ENCODE measurements around the gene SRGAP2C. TPM values are rescaled to one million over a fixed set of nuclear protein-coding genes. Genes with fewer than 3 reads are reported as not detected.
"Not testable (repeated sequence)": the region's sequence is repeated elsewhere in the genome, so short reads cannot be mapped to it uniquely, and the experiment has no call there.

Gene SRGAP2C
- polyA plus RNA-seq, 3 donors = 1.8 to 7.5 (median 2.8) TPM

DNA sequence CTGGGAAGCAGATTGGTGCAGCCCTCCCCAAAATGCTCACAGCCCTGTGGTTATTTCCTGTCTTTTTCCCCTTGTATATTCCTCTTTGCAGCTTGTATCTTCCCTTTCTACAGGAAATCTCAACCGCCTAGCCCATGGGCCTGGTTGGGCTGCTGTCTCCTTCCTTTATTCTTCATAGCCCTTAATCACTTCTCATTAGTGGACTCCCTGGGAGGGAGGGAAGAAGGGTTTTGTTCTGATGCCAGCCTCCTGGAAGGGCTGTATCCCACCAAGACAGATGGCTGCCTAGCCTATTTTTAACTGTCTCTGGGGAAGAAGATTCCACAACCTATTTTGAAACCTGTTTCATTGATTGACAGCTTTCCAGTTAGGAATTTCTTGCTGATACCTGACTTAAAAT, 31.9 kb downstream of the SRGAP2C start:
- H3K27ac ChIP-seq (ENCODE audit: low read depth, low read length) = not testable (repeated sequence)
- no CpG with 5 or more reads among the region's 1 CpG for WGBS, 3 donors

DNA sequence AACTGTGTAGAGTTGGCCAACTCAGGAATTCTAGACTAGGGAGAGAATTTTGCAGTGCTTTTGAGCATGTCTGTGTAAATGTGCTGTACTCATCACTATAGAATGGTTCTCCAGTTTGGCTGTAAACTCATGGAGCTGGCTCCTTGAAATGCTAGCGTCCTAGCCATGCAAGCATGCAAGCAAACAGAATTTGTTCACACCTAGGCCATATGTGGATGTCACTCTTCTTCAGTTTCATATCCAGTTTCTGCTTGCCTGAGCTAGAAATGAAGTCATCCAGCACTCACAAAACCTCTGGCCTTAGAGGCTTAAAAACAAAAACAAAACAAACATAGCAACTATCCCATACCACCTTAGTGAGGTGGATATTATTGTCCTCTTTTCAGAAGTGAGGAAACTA, 37.0 kb downstream of the SRGAP2C start:
- 90 to 100% (median 90%) methylated on average over 1 of the region's 1 CpG for WGBS, 3 donors

DNA sequence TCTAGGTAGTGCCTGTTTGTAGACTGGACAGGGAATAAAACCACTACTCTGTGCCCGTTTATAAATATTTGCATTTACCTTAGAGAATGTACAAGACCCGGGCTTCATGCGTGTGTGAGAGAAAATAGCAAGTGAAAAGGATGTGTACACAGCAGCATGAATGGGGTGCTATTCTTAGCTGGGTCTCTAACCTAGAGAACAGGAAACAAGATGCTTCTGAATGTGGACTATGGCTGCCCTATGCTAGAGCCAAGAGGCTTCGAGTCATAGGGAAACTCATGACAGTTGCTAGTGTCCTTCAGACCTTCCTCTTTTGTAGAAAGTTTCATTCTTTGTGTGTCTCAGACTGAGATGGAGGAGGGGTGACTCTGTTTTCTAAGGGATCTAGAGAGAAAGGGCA, 39.9 kb downstream of the SRGAP2C start:
- WGBS, 3 donors = 31 to 49% (median 40%) methylated on average over 3 of the region's 4 CpGs
- H3K27ac ChIP-seq (ENCODE audit: low read depth, low read length) = not testable (repeated sequence)

More for the DNA sequence above, 37.0 kb downstream of the SRGAP2C start:
- not testable (repeated sequence) for H3K27ac ChIP-seq (ENCODE audit: low read depth, low read length)

DNA sequence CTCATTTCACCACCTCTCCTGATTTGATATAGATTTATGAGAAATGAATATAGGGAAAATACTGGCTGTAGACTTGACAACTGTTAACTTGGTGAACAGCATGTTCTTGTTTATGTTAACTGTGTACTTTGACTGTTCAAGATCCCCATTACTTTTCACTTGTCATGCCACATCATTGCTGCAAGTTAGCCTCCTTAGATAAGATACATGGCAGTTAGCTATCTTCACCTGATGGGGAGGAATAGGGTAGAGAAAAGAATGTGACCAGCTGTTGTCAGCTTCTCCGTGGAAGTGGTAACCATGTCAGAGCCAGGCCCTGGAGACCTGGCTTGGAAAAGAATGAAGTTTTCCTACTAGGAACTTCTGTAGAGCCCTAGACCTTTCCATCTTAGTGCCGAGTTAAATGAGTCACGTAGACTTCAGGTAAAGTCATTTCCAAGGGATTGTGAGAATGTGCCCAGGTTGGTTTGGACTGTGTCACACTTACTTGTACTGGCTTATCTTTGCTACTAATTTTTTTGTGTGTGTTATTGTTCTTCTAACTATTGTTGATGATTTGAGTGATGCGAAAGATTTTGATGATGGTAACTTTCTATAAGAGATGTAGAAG, 41.6 kb downstream of the SRGAP2C start:
- not testable (repeated sequence) for H3K27ac ChIP-seq (ENCODE audit: low read depth, low read length)
- 93 to 95% (median 94%) methylated on average over 2 of the region's 4 CpGs for WGBS, 3 donors

DNA sequence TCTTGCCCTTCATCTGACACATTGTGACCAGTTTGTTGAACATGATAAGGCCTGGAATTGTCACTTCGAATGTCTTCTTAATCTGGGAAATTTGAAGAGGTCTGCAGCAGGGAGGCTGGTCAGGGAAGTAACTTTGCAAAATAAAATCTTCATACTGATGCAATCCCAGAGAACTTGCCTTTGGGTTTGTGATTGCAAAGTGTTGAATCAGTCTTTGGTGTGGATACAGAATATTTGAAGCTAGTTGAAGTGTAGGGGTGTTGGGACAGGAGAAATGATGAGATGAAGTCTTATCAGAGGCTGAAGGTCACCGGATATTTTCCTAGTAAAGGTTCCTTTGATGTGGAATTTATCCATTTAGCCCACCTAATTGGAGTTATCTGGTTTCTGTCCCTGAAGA, 42.1 kb downstream of the SRGAP2C start:
- H3K27ac ChIP-seq (ENCODE audit: low read depth, low read length) = not testable (repeated sequence)
- WGBS, 3 donors = 83 to 86% (median 83%) methylated on average over 1 of the region's 2 CpGs

DNA sequence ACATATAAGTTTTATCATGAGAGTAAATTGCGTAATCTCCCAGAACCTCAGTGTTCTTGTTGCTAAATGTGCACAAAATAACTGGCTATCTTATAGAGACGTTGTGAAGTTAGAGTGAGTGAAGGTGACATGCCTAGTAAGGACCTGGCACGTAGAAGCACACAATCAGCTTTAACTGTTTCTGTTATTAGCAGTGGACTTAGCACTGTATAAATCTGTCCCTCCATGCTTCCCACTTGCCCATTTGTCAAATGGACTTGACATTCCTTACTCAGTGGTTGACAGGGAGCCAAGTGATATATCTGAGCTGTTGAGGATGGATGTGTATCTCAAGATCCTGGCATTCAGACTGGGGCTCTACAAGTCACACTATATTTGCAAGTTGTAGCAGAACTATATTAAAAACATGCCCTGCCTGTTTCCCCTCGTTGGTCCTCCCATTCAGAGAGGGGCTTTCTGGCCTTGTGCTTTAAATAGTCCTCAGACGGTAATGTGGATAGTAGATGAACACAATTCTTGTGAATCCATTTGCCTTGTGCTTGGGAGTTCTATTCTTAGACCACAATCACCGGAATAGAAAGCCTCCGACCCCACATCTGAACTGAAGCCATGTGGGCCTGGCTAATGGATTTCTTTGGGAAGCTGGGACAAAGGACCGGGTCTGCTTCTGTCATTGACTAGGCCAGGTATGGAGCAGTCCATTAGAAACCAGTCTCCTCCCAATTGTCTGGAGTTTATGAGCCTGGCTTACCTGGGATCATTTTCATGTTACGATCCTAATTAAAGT, 43.0 kb downstream of the SRGAP2C start:
- H3K27ac ChIP-seq (ENCODE audit: low read depth, low read length) = not testable (repeated sequence)
- WGBS, 3 donors = 64 to 83% (median 74%) methylated on average over 1 to 4 of the region's 9 CpGs

DNA sequence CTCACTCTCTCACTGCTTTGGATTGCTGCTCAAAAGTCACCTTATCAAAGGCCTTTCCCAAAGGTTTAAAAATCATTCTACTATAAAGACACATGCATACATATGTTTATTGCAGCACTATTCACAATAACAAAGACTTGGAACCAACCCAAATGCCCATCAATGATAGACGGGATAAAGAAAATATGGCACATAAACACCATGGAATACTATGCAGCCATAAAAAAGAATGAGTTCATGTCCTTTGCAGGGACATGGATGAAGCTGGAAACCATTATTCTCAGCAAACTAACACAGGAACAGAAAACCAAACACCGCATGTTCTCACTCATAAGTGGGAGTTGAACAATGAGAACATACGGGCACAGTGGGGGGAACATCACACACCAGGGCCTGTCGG, 45.9 kb downstream of the SRGAP2C start:
- 75 to 79% (median 76%) methylated on average over 1 of the region's 4 CpGs for WGBS, 3 donors
- not testable (repeated sequence) for H3K27ac ChIP-seq (ENCODE audit: low read depth, low read length)

DNA sequence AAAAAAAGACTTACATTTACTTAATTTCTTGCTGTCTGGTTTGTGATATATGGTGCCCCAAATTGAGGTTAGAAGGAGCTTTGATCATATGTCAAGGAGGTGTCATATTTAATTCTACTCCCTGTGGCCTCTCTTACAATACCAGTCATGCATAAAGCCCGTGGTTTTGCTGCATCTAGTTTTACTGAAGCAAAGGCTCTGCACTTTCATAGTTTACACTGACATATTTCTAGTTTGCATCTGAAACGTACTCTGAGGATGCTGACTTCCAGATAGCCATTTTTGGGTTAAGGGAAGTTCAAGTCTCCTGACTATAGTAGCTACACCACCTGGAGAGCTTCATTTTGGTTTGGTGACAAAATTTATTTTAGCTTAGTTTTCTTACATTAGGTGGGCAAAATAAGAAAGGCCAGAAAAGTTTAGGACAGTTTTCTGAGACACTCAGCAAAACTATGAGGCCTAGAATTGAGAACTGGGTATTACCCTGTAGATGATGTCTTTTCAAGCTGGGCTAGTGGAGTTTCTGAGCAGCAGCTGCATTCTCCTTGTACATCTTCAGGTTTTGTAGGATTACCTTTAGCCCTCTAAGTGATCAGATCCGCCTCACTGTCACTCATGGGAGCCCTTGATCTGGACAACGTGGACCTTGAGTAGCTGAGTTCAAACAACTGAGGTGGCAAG, 47.8 kb downstream of the SRGAP2C start:
- WGBS, 3 donors = 55 to 88% (median 77%) methylated on average over 1 to 2 of the region's 4 CpGs
- H3K27ac ChIP-seq (ENCODE audit: low read depth, low read length) = not testable (repeated sequence)

DNA sequence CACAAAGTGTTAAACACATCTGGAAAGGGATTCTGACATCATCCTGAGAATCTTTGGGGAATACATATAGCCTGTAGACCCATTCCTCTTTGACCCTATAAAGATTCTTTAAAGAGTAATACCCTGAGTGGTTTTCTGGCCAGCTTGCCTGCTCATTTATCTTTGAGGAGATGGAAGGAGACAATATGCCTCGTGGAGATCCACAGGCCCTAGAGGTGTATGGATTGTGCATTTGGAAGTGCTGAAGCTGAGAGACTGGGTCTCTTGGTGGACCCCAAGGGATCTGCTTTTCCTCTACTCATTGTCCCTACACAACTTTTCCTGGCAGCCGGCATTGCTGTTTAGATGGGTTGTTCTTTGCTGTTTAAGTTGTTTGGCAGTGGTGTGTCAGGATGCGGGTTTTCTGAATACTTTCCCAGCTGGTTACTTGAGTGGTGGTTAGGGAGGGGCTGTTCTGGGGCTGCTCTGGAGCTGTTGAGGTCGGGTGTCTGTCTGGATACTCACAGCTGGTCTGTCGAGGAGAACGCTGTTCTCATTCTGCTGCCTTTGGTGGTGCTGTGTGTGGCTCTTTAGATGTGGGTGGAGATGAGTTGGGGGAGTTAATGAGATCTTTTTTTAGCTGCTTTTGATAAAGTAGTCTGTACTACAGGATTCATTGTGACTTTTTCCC, 49.5 kb downstream of the SRGAP2C start:
- 43% methylated on average over 1 of the region's 6 CpGs; no CpG with 5 or more reads in 2 of the 3 donors for WGBS, 3 donors
- H3K27ac ChIP-seq (ENCODE audit: low read depth, low read length) = not testable (repeated sequence)

DNA sequence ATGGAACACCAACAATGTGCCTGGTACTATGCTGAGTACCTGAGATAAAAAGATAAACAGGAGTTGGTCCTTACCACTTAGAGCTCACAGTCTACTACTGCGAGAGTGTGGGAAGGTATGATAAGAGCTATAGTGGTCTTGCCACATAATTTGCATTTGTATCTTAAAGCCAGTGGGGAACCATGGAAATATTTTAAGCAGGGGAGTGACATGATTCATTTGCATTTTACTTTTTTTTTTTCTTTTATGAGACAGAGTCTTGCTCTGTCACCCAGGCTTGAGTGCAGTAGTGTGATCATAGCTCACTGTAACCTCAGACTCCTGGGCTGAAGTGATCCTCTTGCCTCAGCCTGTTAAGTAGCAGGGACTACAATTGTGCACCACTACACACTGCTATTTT, 53.6 kb downstream of the SRGAP2C start:
- WGBS, 3 donors = 83 to 100% (median 86%) methylated on average over 1 of the region's 1 CpG
- not testable (repeated sequence) for H3K27ac ChIP-seq (ENCODE audit: low read depth, low read length)

DNA sequence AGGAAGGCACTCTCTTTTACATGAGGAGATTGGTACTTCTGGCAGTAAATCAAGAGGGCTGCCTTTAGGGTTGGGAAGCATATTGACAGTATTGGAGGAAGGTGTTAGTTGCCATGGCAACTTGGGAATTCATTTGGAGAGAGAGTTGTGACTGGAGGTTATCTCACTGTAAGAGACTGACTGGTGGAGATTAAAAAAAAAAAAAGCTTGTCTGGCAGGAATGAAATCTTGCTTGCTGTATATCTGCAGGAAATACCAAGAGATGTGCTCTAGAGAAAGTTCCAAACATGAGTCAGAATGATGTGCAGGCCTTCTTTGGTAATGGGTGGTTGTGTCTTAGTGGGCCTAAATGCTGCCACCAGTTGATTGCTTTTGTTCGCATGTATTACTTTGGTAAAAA, 59.1 kb downstream of the SRGAP2C start:
- not testable (repeated sequence) for H3K27ac ChIP-seq (ENCODE audit: low read depth, low read length)
- WGBS, 3 donors = 100% methylated on average over 1 of the region's 1 CpG; no CpG with 5 or more reads in 2 of the 3 donors

DNA sequence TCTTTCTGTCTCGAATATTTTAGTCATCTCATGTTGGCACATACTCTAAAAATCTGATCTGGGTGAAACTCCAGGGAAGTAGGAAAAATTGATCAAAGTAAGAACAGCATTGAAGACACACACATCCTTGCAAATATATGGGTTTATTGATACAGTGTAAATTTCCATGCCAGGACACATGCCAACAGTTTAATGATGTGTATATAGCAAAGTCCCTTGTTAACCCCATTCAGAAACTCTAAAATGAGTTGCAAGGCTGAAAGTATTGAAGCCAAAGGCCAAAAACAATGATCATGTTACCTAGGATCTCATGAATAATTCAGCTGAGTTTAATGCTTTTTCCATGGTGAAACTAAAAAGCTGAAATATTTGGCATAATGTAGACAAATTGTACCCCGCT, 61.6 kb downstream of the SRGAP2C start:
- no CpG with 5 or more reads among the region's 2 CpGs for WGBS, 3 donors
- H3K27ac ChIP-seq (ENCODE audit: low read depth, low read length) = not testable (repeated sequence)

DNA sequence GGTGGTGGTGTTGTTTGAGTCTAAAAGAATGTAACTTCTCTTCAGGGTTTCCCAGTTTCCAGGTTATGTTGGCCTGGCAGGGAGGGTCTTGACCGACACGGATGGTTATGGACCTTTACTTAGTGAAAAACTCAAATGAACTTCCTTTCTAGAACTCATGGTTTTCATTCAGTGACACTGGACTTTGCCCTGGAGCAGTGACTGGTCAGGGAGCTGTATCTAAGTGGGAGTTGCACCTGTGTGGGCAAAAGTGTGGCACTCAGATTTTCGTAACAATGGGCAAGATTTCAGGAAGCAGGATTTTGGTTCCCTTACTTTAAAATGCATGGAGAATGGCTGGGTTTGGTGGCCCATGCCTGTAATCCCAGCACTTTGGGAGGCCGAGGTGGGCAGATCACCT, 67.9 kb downstream of the SRGAP2C start:
- WGBS, 3 donors = no CpG with 5 or more reads among the region's 4 CpGs
- not testable (repeated sequence) for H3K27ac ChIP-seq (ENCODE audit: low read depth, low read length)

DNA sequence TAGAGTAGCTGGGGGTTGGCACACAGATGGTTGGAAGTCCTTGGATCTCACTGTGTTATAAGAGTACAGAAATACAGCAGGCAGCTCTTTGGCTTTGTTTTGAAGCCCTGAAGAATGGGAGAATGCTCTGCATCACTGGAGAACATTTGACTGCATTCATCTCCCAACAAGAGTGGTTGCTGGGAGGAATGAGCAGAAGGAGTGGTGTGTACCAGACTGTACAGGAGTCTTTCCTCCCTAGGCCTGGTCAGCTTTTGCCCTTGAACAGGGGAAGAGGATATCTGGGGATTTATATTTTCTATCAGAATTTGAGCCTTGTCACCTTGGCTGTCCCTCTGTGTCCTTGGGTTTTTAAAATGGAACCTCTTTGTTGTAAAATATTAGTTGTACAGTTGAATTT, 69.8 kb downstream of the SRGAP2C start:
- H3K27ac ChIP-seq (ENCODE audit: low read depth, low read length) = not testable (repeated sequence)

DNA sequence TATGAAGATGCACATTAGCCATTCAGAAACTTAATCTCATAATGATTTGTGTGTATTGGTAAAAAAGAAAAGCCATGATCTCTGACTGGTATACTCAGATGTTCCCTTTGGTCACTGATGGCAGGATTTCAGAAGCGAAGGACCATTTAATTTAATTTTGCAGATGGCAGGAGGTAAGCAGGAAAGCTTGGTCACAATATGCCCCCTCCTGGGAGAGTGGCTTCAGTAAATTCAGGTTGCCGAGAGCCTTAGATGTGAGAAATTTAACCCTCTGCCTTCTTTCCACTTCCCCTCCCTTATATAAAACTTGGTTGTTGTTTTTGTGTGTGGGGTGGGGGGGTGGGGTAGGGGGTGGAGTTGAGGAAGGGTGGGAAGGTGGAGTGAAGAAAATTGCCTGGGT, 72.9 kb downstream of the SRGAP2C start:
- not testable (repeated sequence) for H3K27ac ChIP-seq (ENCODE audit: low read depth, low read length)
- WGBS, 3 donors = no CpG with 5 or more reads among the region's 2 CpGs

DNA sequence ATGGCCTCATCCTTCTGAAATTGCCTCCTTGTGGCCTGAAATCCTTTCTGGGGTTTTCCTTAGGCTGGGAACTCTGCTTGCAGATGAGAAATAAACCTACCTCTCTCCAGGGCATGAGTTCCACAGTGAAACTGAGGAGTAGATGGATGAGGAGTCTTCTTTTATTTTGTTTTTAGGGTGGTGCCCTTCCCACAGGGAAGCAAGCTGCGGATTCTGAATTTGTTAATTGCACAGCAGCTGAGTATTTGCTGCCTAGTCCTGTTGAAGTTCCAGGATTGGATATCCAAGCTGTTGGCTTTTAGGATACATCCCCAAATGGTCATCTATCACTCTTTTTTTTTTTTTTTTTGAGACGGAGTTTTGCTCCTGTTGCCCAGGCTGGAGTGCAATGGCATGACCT, 73.4 kb downstream of the SRGAP2C start:
- H3K27ac ChIP-seq (ENCODE audit: low read depth, low read length) = not testable (repeated sequence)
- WGBS, 3 donors = 79 to 100% (median 88%) methylated on average over 1 to 2 of the region's 2 CpGs

DNA sequence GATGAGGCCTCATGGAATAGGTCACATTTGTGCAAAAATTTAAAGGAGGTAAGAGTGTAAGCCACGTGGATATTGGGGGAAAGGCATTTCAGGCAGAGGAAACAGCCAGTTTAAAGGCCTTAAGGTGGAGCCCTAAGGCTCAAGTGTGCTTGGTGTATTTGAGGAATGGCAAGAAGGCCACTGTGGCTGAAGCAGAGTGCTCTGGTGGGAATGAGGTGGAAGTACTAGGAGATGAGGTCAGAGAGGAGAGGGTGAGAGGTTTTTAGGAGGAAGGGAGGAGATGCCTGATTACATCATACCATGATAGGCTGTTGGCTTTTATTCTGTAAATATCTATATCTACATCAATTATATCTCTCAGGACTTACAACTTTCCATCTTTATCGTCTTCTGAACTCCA, 75.4 kb downstream of the SRGAP2C start:
- H3K27ac ChIP-seq (ENCODE audit: low read depth, low read length) = not testable (repeated sequence)
- WGBS, 3 donors = 47 to 85% (median 55%) methylated on average over 1 to 2 of the region's 2 CpGs

DNA sequence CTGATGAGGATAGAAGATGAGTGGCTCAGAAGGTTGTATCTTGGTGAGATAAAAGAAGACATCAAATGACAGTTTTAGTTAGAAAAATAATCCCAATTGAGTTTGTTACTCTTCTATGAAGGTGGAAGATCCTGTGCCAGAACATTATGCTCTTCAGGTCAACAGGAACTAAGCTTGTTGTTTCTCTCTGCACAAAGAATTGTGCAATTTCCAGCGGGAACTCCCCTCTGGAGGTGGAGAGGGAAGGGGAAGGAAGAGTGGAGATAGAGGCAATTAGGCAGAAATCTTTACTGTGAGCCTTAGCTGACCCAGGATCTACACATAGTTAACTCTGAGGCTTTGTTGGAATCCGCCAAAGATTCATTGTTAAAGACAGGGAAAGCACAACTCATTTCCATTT, 77.4 kb downstream of the SRGAP2C start:
- 78 to 100% methylated on average over 1 of the region's 2 CpGs; no CpG with 5 or more reads in 1 of the 3 donors for WGBS, 3 donors
- not testable (repeated sequence) for H3K27ac ChIP-seq (ENCODE audit: low read depth, low read length)

DNA sequence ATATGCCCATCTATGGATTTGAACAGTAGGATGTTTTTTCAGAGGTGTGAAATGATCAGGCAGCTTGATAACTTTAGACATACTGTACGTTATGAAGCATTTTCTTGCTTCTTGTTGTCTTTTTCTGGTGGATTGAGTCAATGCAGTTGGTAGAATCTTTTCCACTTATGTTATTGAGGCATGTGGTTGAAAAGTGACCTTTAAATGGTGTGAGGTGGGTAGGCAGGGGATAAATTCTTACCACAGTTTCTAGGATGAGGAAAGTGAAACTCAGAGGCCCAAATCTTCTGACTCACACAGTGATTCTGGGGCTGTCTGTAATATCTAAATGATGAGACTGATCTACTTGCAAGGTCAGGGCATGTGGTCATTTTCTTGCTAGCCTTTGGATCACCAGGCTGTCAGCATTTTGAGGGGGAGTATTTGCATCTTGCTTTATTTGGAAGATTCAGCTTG, 79.0 kb downstream of the SRGAP2C start:
- no CpG with 5 or more reads among the region's 1 CpG for WGBS, 3 donors
- not testable (repeated sequence) for H3K27ac ChIP-seq (ENCODE audit: low read depth, low read length)
